Smooth muscle cell (in vitro differentiated cells): ENCODE results near the gene FBXW7. TPM values are rescaled to one million over a fixed set of nuclear protein-coding genes. Genes with fewer than 3 reads are reported as not detected.
"Not testable (repeated sequence)": the region's sequence is repeated elsewhere in the genome, so short reads cannot be mapped to it uniquely, and the experiment has no call there.

Source experiments
- DNase-seq: peaks from one replicate; lab custom pipeline; 2025; ENCODE audit not compliant: unreplicated experiment; lab: John Stamatoyannopoulos, UW
- H2AFZ ChIP-seq: fragments of 200-600 bp; sonication (generic); 2 replicates; pipeline ENCODE4 v1.6.0; 2016; ENCODE audit warnings: antibody characterized with exemption, low read depth, mild to moderate bottlenecking
- H3F3A ChIP-seq: fragments of 200-600 bp; sonication (generic); 2 replicates; pipeline ENCODE4 v1.6.0; 2017; ENCODE audit warnings: antibody characterized with exemption, low read depth
- H3K27ac ChIP-seq: fragments of 200-600 bp; sonication (generic); 2 replicates; pipeline ENCODE4 v1.5.1; 2016; ENCODE audit warnings: low read depth, mild to moderate bottlenecking
- H3K27me3 ChIP-seq: fragments of 200-600 bp; sonication (generic); 2 replicates; pipeline ENCODE4 v1.6.1; 2016; ENCODE audit warnings: low read depth, mild to moderate bottlenecking
- H3K36me3 ChIP-seq: fragments of 200-600 bp; sonication (generic); 2 replicates; pipeline ENCODE4 v1.5.1; 2016; ENCODE audit warnings: low read depth
- H3K4me1 ChIP-seq: fragments of 200-600 bp; sonication (generic); 2 replicates; pipeline ENCODE4 v1.5.1; 2016; ENCODE audit warnings: low read depth
- H3K4me2 ChIP-seq: fragments of 200-600 bp; sonication (generic); 2 replicates; pipeline ENCODE4 v1.6.0; 2016; ENCODE audit warnings: mild to moderate bottlenecking
- H3K4me3 ChIP-seq: fragments of 200-600 bp; sonication (generic); 2 replicates; pipeline ENCODE4 v1.5.1; 2016; ENCODE audit warnings: mild to moderate bottlenecking
- H3K79me2 ChIP-seq: fragments of 200-600 bp; sonication (generic); 2 replicates; pipeline ENCODE4 v1.6.0; 2016; ENCODE audit warnings: low read depth, mild to moderate bottlenecking
- H3K9ac ChIP-seq: fragments of 200-600 bp; sonication (generic); 2 replicates; pipeline ENCODE4 v1.6.0; 2016; ENCODE audit warnings: low read depth
- H3K9me3 ChIP-seq: fragments of 200-600 bp; sonication (generic); replicated peaks from 2 replicates; pipeline ENCODE4 v1.5.1; 2016; ENCODE audit warnings: low read depth
- H4K20me1 ChIP-seq: fragments of 200-600 bp; sonication (generic); 2 replicates; pipeline ENCODE4 v1.6.0; 2016; ENCODE audit warnings: low read depth
- CTCF ChIP-seq: fragments of 200-600 bp; sonication (generic); IDR thresholded peaks from 2 replicates; pipeline ENCODE4 v1.5.1; 2017; ENCODE audit warnings: borderline replicate concordance, mild to moderate bottlenecking, antibody characterized with exemption; ENCODE audit not compliant: insufficient read depth, poor library complexity, severe bottlenecking
- WGBS: methylation state at CpG from one replicate; pipeline ENCODE4 v1.1.7; 2016; ENCODE audit warnings: low lambda C conversion rate; 5-methylcytosine and 5-hydroxymethylcytosine counted together
- polyA plus RNA-seq: library from polyadenylated mRNA; unstranded; fragments of >200 nt; fragmentation: Nextera tagmentation; extraction: Ambion mirVana; gene quantifications from 2 replicates; pipeline ENCODE4 v1.2.1, GENCODE V29; 2016
- total RNA-seq: library from RNA; depleted of rRNA; stranded (reverse); fragments of >200 nt; gene quantifications from 2 replicates; pipeline ENCODE4 v1.2.3, GENCODE V29; 2014

The FBXW7 gene
- total and polyA plus RNA-seq, 2 experiments from 2014 or later = 16.4 to 31.6 TPM

- Histone ChIP-seq H3K27me3 (no peaks in the 10 kb centered on the region), H3K4me2 (peak overlapping the region; percentile 19), H3K9me3 (no peaks in the 10 kb centered on the region), H3K9ac (no peak overlapping the region), H3F3A (no peaks in the 10 kb centered on the region), H3K4me1 (no peaks in the 10 kb centered on the region), H3K4me3 (no peak overlapping the region), H4K20me1 (no peaks in the 10 kb centered on the region), H3K79me2 (no peaks in the 10 kb centered on the region), H3K27ac (no peak overlapping the region), H2AFZ (no peak overlapping the region), H3K36me3 (no peaks in the 10 kb centered on the region)
- no peak for TF ChIP-seq CTCF
- no peak for DNase-seq
- WGBS = 22% methylated on average over 3 of the region's 3 CpGs
Observed at GRCh38 chr4:152556834-152557233, 20.9 kb upstream of the FBXW7 start.

GRCh38 chr4:152556283-152556682, 20.4 kb upstream of the FBXW7 start:
- no peaks in the 10 kb centered on the region for H3K36me3 ChIP-seq
- H3K27me3 ChIP-seq = no peaks in the 10 kb centered on the region
- H3K4me2 ChIP-seq = peak overlapping the region; percentile 19
- H2AFZ ChIP-seq = no peak overlapping the region
- H3K27ac ChIP-seq = no peak overlapping the region
- H4K20me1 ChIP-seq = no peaks in the 10 kb centered on the region
- WGBS = 92% methylated on average over 5 of the region's 5 CpGs
- H3K79me2 ChIP-seq = no peaks in the 10 kb centered on the region
- H3F3A ChIP-seq = no peaks in the 10 kb centered on the region
- TF ChIP-seq CTCF = no peak
- no peak overlapping the region for H3K4me3 ChIP-seq
- no peaks in the 10 kb centered on the region for H3K9me3 ChIP-seq
- no peaks in the 10 kb centered on the region for H3K4me1 ChIP-seq
- no peak overlapping the region for H3K9ac ChIP-seq
- no peak for DNase-seq

GRCh38 chr4:152554742-152555141, 18.9 kb upstream of the FBXW7 start:
- H3K79me2 ChIP-seq = no peaks in the 10 kb centered on the region
- H3K9me3 ChIP-seq = no peaks in the 10 kb centered on the region
- no peak for DNase-seq
- H3F3A ChIP-seq = no peaks in the 10 kb centered on the region
- no peak overlapping the region for H3K4me2 ChIP-seq
- no peak overlapping the region for H3K9ac ChIP-seq
- TF ChIP-seq CTCF = no peak
- H3K4me3 ChIP-seq = no peak overlapping the region
- no peaks in the 10 kb centered on the region for H3K36me3 ChIP-seq
- no peak overlapping the region for H3K27ac ChIP-seq
- no peaks in the 10 kb centered on the region for H3K4me1 ChIP-seq
- no peaks in the 10 kb centered on the region for H4K20me1 ChIP-seq
- 87% methylated on average over 2 of the region's 2 CpGs for WGBS
- no peak overlapping the region for H2AFZ ChIP-seq
- no peaks in the 10 kb centered on the region for H3K27me3 ChIP-seq

GRCh38 chr4:152550687-152551086, 14.8 kb upstream of the FBXW7 start:
- not testable (repeated sequence) for H3K9ac ChIP-seq, DNase-seq, H3K4me1 ChIP-seq, H3K27ac ChIP-seq, H3K27me3 ChIP-seq, H3K36me3 ChIP-seq, H4K20me1 ChIP-seq, H3K4me3 ChIP-seq, H2AFZ ChIP-seq, H3F3A ChIP-seq, H3K79me2 ChIP-seq, H3K9me3 ChIP-seq, H3K4me2 ChIP-seq
- 83% methylated on average over 2 of the region's 2 CpGs for WGBS
